Measurements from ENCODE around the gene GNAI3.

Gene GNAI3

DNA sequence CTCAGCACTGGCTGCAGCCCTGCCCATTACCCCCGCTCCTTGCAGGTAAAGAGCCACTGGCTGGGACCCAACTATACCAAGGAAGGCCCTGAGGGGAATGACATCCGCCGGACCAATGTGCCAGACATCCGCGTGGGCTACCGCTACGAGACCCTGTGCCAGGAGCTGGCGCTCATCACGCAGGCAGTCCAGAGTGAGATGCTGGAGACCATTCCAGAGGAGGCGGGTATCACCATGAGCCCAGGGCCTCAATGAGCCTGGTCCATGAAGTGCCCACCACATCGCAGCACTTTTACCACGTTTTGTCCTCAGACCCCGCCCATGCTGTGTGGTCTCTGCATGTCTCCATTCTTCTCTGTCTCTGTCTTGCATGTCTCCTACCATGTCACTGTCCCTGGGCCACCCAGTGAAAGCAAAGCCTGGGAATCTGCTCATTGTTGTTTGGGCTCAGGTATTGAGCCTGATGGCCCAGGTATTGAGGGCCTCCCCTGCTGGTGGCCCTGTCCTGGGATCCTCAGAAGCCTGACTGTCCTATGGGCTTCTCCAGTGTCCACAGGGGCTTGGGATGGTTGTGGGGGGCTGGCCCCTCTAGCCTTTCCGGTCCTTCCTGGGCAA is 82.6 kb downstream of the GNAI3 start:
- TF ChIP-seq CTCF (conservative IDR thresholded peaks at IDR 0.05; ENCODE audit: control insufficient read depth, insufficient read depth, low read depth, low read length): no peak
- H3K4me3 ChIP-seq (ENCODE audit: control insufficient read depth, low read depth, low read length): no peak overlapping the region
- DNase-seq (ENCODE audit: low read depth): no peak

DNA sequence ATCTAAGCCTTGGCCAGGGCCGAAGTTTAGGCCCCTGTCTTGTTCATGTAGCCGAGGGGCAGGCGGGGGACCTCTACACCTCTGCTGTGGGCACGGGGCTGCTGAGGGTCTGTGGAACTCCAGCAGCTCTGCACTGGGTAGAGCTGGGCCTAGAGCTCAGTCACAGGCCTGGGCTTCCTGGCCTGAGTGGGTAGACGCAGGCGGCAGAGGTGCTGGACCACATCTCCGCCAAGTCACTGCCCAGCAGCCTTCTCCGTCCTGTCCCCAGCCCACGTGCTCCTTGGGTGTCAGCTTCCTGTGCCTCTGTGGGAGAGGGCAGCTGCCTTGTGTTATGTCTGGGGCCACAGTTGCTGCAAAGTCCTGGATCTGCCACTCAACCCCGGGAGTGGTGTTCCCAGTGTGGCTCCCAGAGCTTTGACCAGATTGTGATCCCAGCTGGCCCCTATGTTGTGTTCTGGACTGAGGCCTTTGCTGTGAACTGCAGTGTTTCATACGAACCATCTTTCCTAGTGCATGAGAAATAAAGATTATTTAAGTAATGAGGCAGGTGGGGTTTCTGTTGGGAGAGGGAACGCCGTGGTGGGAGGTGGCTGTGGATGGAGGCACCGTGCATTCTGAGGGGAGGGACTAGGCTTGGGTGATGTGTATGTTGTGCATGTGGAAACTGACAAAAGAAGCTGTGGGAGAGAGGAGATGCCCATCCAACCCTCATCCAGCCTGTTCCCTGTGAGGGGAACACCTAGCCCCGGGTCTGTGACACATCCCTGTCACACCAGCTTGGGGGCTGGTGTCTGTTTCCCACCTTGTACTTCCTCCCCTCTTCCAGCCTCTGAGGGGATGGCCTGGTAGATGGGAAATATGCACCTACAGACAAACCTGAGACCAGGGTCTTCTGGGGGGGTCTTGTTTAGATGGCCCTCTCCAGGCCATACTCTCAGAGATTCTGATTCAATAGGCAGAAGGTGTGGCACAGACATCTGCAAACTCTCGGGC is 83.4 kb downstream of the GNAI3 start:
- no peak for TF ChIP-seq CTCF (conservative IDR thresholded peaks at IDR 0.05; ENCODE audit: control insufficient read depth, insufficient read depth, low read depth, low read length)
- DNase-seq (ENCODE audit: low read depth): no peak
- no peak overlapping the region for H3K4me3 ChIP-seq (ENCODE audit: control insufficient read depth, low read depth, low read length)

- no peak overlapping the region for H3K4me3 ChIP-seq (ENCODE audit: control insufficient read depth, low read depth, low read length)
- DNase-seq (ENCODE audit: low read depth): no peak
- no peak for TF ChIP-seq CTCF (conservative IDR thresholded peaks at IDR 0.05; ENCODE audit: control insufficient read depth, insufficient read depth, low read depth, low read length)
These were observed 84.4 kb downstream of the GNAI3 start for GRCh38 chr1:109632671-109633346.

DNA sequence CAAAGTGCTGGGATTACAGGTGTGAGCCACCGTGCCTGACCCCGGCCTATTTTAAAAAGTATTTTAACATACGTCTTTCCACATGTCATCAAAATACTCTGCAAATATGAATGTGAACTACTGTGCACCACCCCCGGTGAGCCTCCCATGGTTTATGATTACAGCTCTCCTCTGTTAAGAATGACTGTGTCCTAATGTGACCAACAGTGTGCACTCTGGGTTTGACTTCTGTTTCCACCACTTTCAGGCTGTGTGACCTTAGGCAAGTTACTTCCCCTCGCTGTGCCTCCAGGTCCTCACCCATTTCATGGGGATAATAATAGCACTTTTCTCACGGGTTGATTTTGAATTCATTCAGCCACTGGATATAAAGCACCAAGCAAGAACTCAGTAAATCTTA is 85.9 kb downstream of the GNAI3 start:
- H3K4me3 ChIP-seq (ENCODE audit: control insufficient read depth, low read depth, low read length): no peak overlapping the region
- DNase-seq (ENCODE audit: low read depth): no peak
- no peak for TF ChIP-seq CTCF (conservative IDR thresholded peaks at IDR 0.05; ENCODE audit: control insufficient read depth, insufficient read depth, low read depth, low read length)

- TF ChIP-seq CTCF (conservative IDR thresholded peaks at IDR 0.05; ENCODE audit: control insufficient read depth, insufficient read depth, low read depth, low read length): no peak
- DNase-seq (ENCODE audit: low read depth): no peak
- H3K4me3 ChIP-seq (ENCODE audit: control insufficient read depth, low read depth, low read length): no peak overlapping the region
These were observed 86.6 kb downstream of the GNAI3 start for GRCh38 chr1:109634771-109635750.

- no peak for TF ChIP-seq CTCF (conservative IDR thresholded peaks at IDR 0.05; ENCODE audit: control insufficient read depth, insufficient read depth, low read depth, low read length)
- H3K4me3 ChIP-seq (ENCODE audit: control insufficient read depth, low read depth, low read length): no peak overlapping the region
- DNase-seq (ENCODE audit: low read depth): no peak
These were observed 87.4 kb downstream of the GNAI3 start for GRCh38 chr1:109635862-109636200.

All from fibroblast of mammary gland (primary cell).